Endothelial cell of umbilical vein (primary cell): ENCODE data around the gene METTL15. TPM values are rescaled to one million over a fixed set of nuclear protein-coding genes. Genes with fewer than 3 reads are reported as not detected.

Experiments
- BruUV-seq: library from RNA; stranded (reverse); fragments of 400-500 nt; replicated peaks from 2 replicates; lab custom pipeline; 2021; lab: Mats Ljungman, UMichigan
- CTCF ChIA-PET: fragments of 300-600, 350-600 bp; sonication (Branson Sonifier 250); formaldehyde crosslinking; loops from one replicate; lab custom pipeline; 2021; ENCODE audit warnings: antibody characterized with exemption, inconsistent platforms; lab: Charles Lee
- POLR2A ChIA-PET: fragments of 300-600, 350-600 bp; sonication (Branson Sonifier 250); formaldehyde crosslinking; loops from one replicate; lab custom pipeline; 2021; ENCODE audit warnings: antibody characterized with exemption, inconsistent platforms; lab: Charles Lee
- DNase-seq: peaks from one replicate; pipeline ENCODE4 v3.0.0-alpha.2; 2011; ENCODE audit warnings: low read depth, low spot score
- FAIRE-seq: peaks from 2 replicates; lab custom pipeline; 2011; peaks lifted over from hg19 to GRCh38; lab: Jason Lieb, UNC
- H2AFZ ChIP-seq: 2 replicates; pipeline ENCODE4 v1.6.0; 2012; ENCODE audit warnings: low read depth, low read length, control low read depth, inconsistent platforms
- H3K27ac ChIP-seq: 2 replicates; pipeline ENCODE4 v1.5.1; 2011; ENCODE audit warnings: low read depth, mild to moderate bottlenecking, control low read depth, low read length, moderate library complexity; ENCODE audit not compliant: insufficient read depth
- H3K27me3 ChIP-seq, 2 experiments: 2 replicates each; pipeline versions ENCODE4 v1.6.0 to v1.6.1; 2011; ENCODE audit warnings: low read length in 2 of 2, mixed read lengths in 1 of 2; ENCODE audit not compliant: control insufficient read depth in 2 of 2, insufficient read depth in 2 of 2
- H3K36me3 ChIP-seq, 2 experiments: 2 replicates in 1 of 2; 3 replicates in 1 of 2; pipeline ENCODE4 v1.5.1; 2011; ENCODE audit warnings: low read length in 2 of 2, mild to moderate bottlenecking in 1 of 2, moderate library complexity in 1 of 2; ENCODE audit not compliant: control insufficient read depth in 2 of 2, insufficient read depth in 2 of 2; ENCODE audit errors: extremely low read depth in 1 of 2
- H3K4me1 ChIP-seq: 3 replicates; pipeline ENCODE4 v1.5.1; 2011; ENCODE audit warnings: mild to moderate bottlenecking, low read length; ENCODE audit not compliant: control insufficient read depth, insufficient read depth; ENCODE audit errors: extremely low read depth
- H3K4me2 ChIP-seq: 2 replicates; pipeline ENCODE4 v1.6.1; 2011; ENCODE audit warnings: low read length, control low read depth, mixed read lengths; ENCODE audit not compliant: insufficient read depth
- H3K4me3 ChIP-seq, 3 experiments: fragments of 200-600 bp in 1 of 3; sonication (generic), shearing (Covaris generic) in 1 of 3; replicated peaks in 1 of 3; 2 replicates each; pipeline ENCODE4 v1.5.1; 2011 to 2016; ENCODE audit warnings: control low read depth in 3 of 3, low read length in 3 of 3, mild to moderate bottlenecking in 2 of 3, inconsistent platforms in 1 of 3, low read depth in 1 of 3, moderate library complexity in 1 of 3; ENCODE audit not compliant: insufficient read depth in 1 of 3
- H3K79me2 ChIP-seq: 2 replicates; pipeline ENCODE4 v1.6.0; 2012; ENCODE audit warnings: low read length, inconsistent platforms; ENCODE audit not compliant: control insufficient read depth, insufficient read depth
- H3K9ac ChIP-seq: replicated peaks from 2 replicates; pipeline ENCODE3; 2011; ENCODE audit warnings: low read length, control low read depth; ENCODE audit not compliant: insufficient read depth; ENCODE audit errors: extremely low read depth
- H3K9me1 ChIP-seq: replicated peaks from 3 replicates; pipeline ENCODE4 v1.6.0; 2011; ENCODE audit warnings: mild to moderate bottlenecking, low read length; ENCODE audit not compliant: control insufficient read depth, insufficient read depth; ENCODE audit errors: extremely low read depth
- H3K9me3 ChIP-seq: replicated peaks from 2 replicates; pipeline ENCODE4 v1.5.1; 2012; ENCODE audit warnings: low read length, inconsistent platforms; ENCODE audit not compliant: control insufficient read depth, insufficient read depth
- H4K20me1 ChIP-seq: replicated peaks from 2 replicates; pipeline ENCODE3; 2011; ENCODE audit warnings: mild to moderate bottlenecking, low read length; ENCODE audit not compliant: control insufficient read depth, insufficient read depth; ENCODE audit errors: extremely low read depth
- CTCF ChIP-seq, 2 donors: IDR thresholded peaks; 1 replicate in 1 of 2; 2 replicates in 1 of 2; pipeline ENCODE4 v1.5.1; 2011; ENCODE audit warnings: low read length in 2 of 2, mild to moderate bottlenecking in 2 of 2, moderate library complexity in 2 of 2, control low read depth in 1 of 2, inconsistent platforms in 1 of 2, low read depth in 1 of 2; ENCODE audit not compliant: insufficient read depth in 1 of 2; ENCODE audit errors: extremely low read depth in 1 of 2
- EZH2 ChIP-seq: IDR thresholded peaks from 2 replicates; pipeline ENCODE4 v1.6.1; 2012; ENCODE audit warnings: borderline replicate concordance, low read depth, mild to moderate bottlenecking, moderate library complexity, low read length, inconsistent platforms; ENCODE audit not compliant: severe bottlenecking
- FOS ChIP-seq: IDR thresholded peaks from 2 replicates; pipeline ENCODE4 v1.6.1; 2011; ENCODE audit warnings: mild to moderate bottlenecking, low read length, moderate library complexity, borderline replicate concordance; ENCODE audit not compliant: insufficient read depth
- GATA2 ChIP-seq: IDR thresholded peaks from 2 replicates; pipeline ENCODE4 v1.7.0; 2011; ENCODE audit warnings: low read depth, mild to moderate bottlenecking, moderate library complexity, mixed read lengths, low read length; ENCODE audit not compliant: insufficient read length, insufficient read depth
- JUN ChIP-seq: IDR thresholded peaks from 2 replicates; pipeline ENCODE4 v1.6.1; 2011; ENCODE audit warnings: borderline replicate concordance, low read depth; ENCODE audit not compliant: insufficient read length, insufficient read depth
- MAX ChIP-seq: IDR thresholded peaks from 2 replicates; pipeline ENCODE4 v1.6.1; 2011; ENCODE audit not compliant: insufficient read depth, insufficient read length
- MYC ChIP-seq: IDR thresholded peaks from one replicate; pipeline ENCODE4 v1.6.1; 2011; ENCODE audit warnings: mild to moderate bottlenecking, low read depth, low read length
- POLR2A ChIP-seq: IDR thresholded peaks from 2 replicates; pipeline ENCODE4 v1.6.1; 2012; ENCODE audit warnings: low read depth, mild to moderate bottlenecking, control low read depth, low read length
- POLR2AphosphoS5 ChIP-seq: IDR thresholded peaks from 2 replicates; pipeline ENCODE4 v1.6.1; 2012; ENCODE audit warnings: low read depth, mild to moderate bottlenecking, control low read depth, low read length, moderate library complexity; ENCODE audit not compliant: insufficient read depth
- dilution Hi-C: fragments of 300-500 bp; cut with MboI; formaldehyde crosslinking; loops from one replicate; pipeline ENCODE4 v1.15.0; 2019; ENCODE audit warnings: low sequenced_read_pairs; ENCODE audit not compliant: extremely low pct_ligation_motif_present
- intact Hi-C: fragments of 100-400 bp; cut with micrococcal nuclease; formaldehyde crosslinking; loops from one replicate; pipeline ENCODE4 v1.10.0; 2022
- polyA plus RNA-seq, 4 experiments: library from polyadenylated mRNA; depleted of rRNA in 3 of 4; stranded (reverse) in 3 of 4; unstranded in 1 of 4; fragments of >200 nt; gene quantifications; 2 replicates each; pipeline versions ENCODE4 v1.2.1 to v1.2.3, GENCODE V29; 2011 to 2012; ENCODE audit warnings: missing spikeins in 1 of 4
- total RNA-seq: library from RNA; stranded (reverse); gene quantifications from 2 replicates; pipeline ENCODE4 v1.2.3, GENCODE V29; 2021

METTL15 gene
- total and polyA plus RNA-seq, 2 donors (not counting 3 experiments of a cell fraction or from before 2014, with no cell fraction given) = 3.2 to 12.1 TPM

- dilution Hi-C loops = no loop called here
- Histone ChIP-seq H4K20me1 (no peaks in the 10 kb centered on the region), H3K9me1 (no peaks in the 10 kb centered on the region), H3K27me3 (no peaks in the 10 kb centered on the region), H3K4me3 (no peak overlapping the region), H3K4me1 (no peaks in the 10 kb centered on the region), H3K4me2 (no peak overlapping the region), H3K9me3 (no peaks in the 10 kb centered on the region), H3K36me3 (no peaks in the 10 kb centered on the region), H3K79me2 (no peaks in the 10 kb centered on the region), H2AFZ (no peak overlapping the region), H3K27ac (no peak overlapping the region), H3K9ac (no peak overlapping the region)
- no TSS peak for BruUV-seq
- intact Hi-C loops = no loop called here
- ChIA-PET POLR2A (no interaction called here), CTCF (no interaction called here)
- no peak for DNase-seq
- no peak for FAIRE-seq
- TF ChIP-seq POLR2AphosphoS5 (no peak), MYC (no peak), CTCF (IDR thresholded peaks at IDR 0.05; ENCODE audit: extremely low read depth in 1 of 2, insufficient read depth in 1 of 2, low read depth in 1 of 2, low read length in 2 of 2) (no peak), FOS (no peak), EZH2 (no peak), JUN (no peak), POLR2A (no peak), GATA2 (no peak), MAX (no peak)
Observed at GRCh38 chr11:28315440-28315839, 207.3 kb downstream of the METTL15 start.
